ENCODE measurements around the gene ACBD4.
A peak's percentile ranks its signal among the peaks of the same experiment; 100 is the strongest.

ACBD4 gene

GRCh38 chr17:45138911-45139532, 3.5 kb downstream of the ACBD4 start:
- no peak for DNase-seq

- DNase-seq = no peak
These were observed 4.0 kb downstream of the ACBD4 start for GRCh38 chr17:45139533-45139920.

- no peak for DNase-seq
These were observed 7.7 kb downstream of the ACBD4 start for GRCh38 chr17:45143094-45143670.

- peak; percentile 89 for DNase-seq
These were observed 8.3 kb downstream of the ACBD4 start for GRCh38 chr17:45143767-45144198.

GRCh38 chr17:45144199-45145034, 8.9 kb downstream of the ACBD4 start:
- no peak for DNase-seq

- DNase-seq = no peak
These were observed 9.5 kb downstream of the ACBD4 start for GRCh38 chr17:45145035-45145389.

GRCh38 chr17:45146166-45146565, 10.7 kb downstream of the ACBD4 start:
- no peak for DNase-seq

GRCh38 chr17:45146592-45146889, 11.1 kb downstream of the ACBD4 start:
- no peak for DNase-seq

- peak; percentile 78 for DNase-seq
These were observed 11.5 kb downstream of the ACBD4 start for GRCh38 chr17:45146890-45147580.

- peak; percentile 96 for DNase-seq
These were observed 12.2 kb downstream of the ACBD4 start for GRCh38 chr17:45147581-45148182.

- peak; percentile 100 for DNase-seq
These were observed 12.9 kb downstream of the ACBD4 start, which contains the start of gene HEXIM1 for GRCh38 chr17:45148183-45149036. TSS of gene HEXIM1 (plus strand) at chr17:45148475. CDS start at chr17:45149191, 716 bp downstream.

- DNase-seq = peak; percentile 83
These were observed 13.7 kb downstream of the ACBD4 start for GRCh38 chr17:45149037-45149668.

- peak; percentile 45 for DNase-seq
These were observed 14.5 kb downstream of the ACBD4 start for GRCh38 chr17:45149669-45150664.

- no peak for DNase-seq
These were observed 15.7 kb downstream of the ACBD4 start for GRCh38 chr17:45150911-45151809.

GRCh38 chr17:45155029-45155428, 19.5 kb downstream of the ACBD4 start:
- no peak for DNase-seq

GRCh38 chr17:45155483-45155882, 20.0 kb downstream of the ACBD4 start:
- DNase-seq = no peak

- no peak for DNase-seq
These were observed 20.8 kb downstream of the ACBD4 start for GRCh38 chr17:45156242-45156641.

- peak; percentile 64 for DNase-seq
These were observed 25.2 kb downstream of the ACBD4 start for GRCh38 chr17:45160447-45161287.

All from fibroblast of upper back skin (primary cell).